AG04450 (cell line): Measurements from ENCODE around the gene ZNF569. TPM values are rescaled to one million over a fixed set of nuclear protein-coding genes. Genes with fewer than 3 reads are reported as not detected.

ENCODE experiments used
- CTCF ChIA-PET: fragments of 300-600, 350-600 bp; formaldehyde crosslinking; extraction: SDS; loops from one replicate; lab custom pipeline; 2022; ENCODE audit warnings: antibody characterized with exemption, inconsistent platforms; lab: Charles Lee
- POLR2A ChIA-PET: fragments of 350-600 bp; formaldehyde crosslinking; extraction: SDS; loops from one replicate; lab custom pipeline; 2021; ENCODE audit warnings: antibody characterized with exemption, inconsistent platforms; lab: Yijun Ruan, JAX
- DNase-seq: peaks from one replicate; pipeline ENCODE4 v3.0.0-alpha.2; 2011; ENCODE audit warnings: low read depth, low spot score
- H3K27ac ChIP-seq: one replicate; pipeline ENCODE4 v1.5.1; 2012; ENCODE audit warnings: low read depth, low read length, control low read depth
- H3K27me3 ChIP-seq: one replicate; pipeline ENCODE4 v1.6.0; 2012; ENCODE audit warnings: low read length; ENCODE audit not compliant: control insufficient read depth, insufficient read depth
- H3K4me3 ChIP-seq: 2 replicates; pipeline ENCODE4 v1.5.1; 2011; ENCODE audit warnings: mild to moderate bottlenecking, low read depth, low read length, control low read depth
- H3K9me3 ChIP-seq: 2 replicates; pipeline ENCODE4 v1.5.1; 2012; ENCODE audit warnings: low read length; ENCODE audit not compliant: control insufficient read depth, insufficient read depth
- CTCF ChIP-seq: IDR thresholded peaks from 2 replicates; pipeline ENCODE4 v1.5.1; 2011; ENCODE audit warnings: low read depth, low read length, control low read depth, inconsistent platforms
- polyA minus RNA-seq: library from RNA; depleted of rRNA, polyadenylated mRNA; stranded (reverse); fragments of >200 nt; gene quantifications from 2 replicates; pipeline ENCODE4 v1.2.3, GENCODE V29; 2011; rRNA and poly(A)+ RNA removed
- polyA plus RNA-seq: library from polyadenylated mRNA; depleted of rRNA; stranded (reverse); fragments of >200 nt; gene quantifications from 2 replicates; pipeline ENCODE4 v1.2.3, GENCODE V29; 2011; rRNA removed

The ZNF569 gene
- polyA plus RNA-seq, result 3.2 and 4.0 TPM in 2 replicates
- polyA minus RNA-seq, result 2.6 and 5.2 TPM in 2 replicates

GRCh38 chr19:37466798-37467607, at the start of gene ZNF569:
TSS of gene ZNF569 (minus strand) at chr19:37467444. CDS start at chr19:37444921, 22,523 bp downstream.
- peak; percentile 85 for DNase-seq
- POLR2A ChIA-PET, result interaction anchor here (0.7 to 1.3 kb wide), 4 partner anchors 96 to 249 kb away, joined by 3 to 12 read pairs (median 6); partner anchors contain the start of genes ZNF383 and ZNF527
- H3K9me3 ChIP-seq, result peaks cover 35% of the 10 kb centered on the region
- H3K27ac ChIP-seq, result peak within 1 kb of the TSS; percentile 63
- H3K27me3 ChIP-seq, result no peaks in the 10 kb centered on the region
- CTCF ChIA-PET, result no interaction called here
- TF ChIP-seq CTCF, result no peak
- H3K4me3 ChIP-seq, result peak within 1 kb of the TSS; percentile 87

GRCh38 chr19:37513397-37513796, 46.2 kb upstream of the ZNF569 start:
- ChIA-PET CTCF (no interaction called here), POLR2A (no interaction called here)
- no peaks in the 10 kb centered on the region for H3K27me3 ChIP-seq
- no peak for TF ChIP-seq CTCF
- no peak overlapping the region for H3K27ac ChIP-seq
- no peak for DNase-seq
- peaks cover 20% of the 10 kb centered on the region for H3K9me3 ChIP-seq
- H3K4me3 ChIP-seq, result no peak overlapping the region

GRCh38 chr19:37511821-37512220, 44.6 kb upstream of the ZNF569 start:
- H3K4me3 ChIP-seq, result no peak overlapping the region
- no peak for DNase-seq
- no peaks in the 10 kb centered on the region for H3K27me3 ChIP-seq
- TF ChIP-seq CTCF, result no peak
- CTCF ChIA-PET, result no interaction called here
- POLR2A ChIA-PET, result no interaction called here
- peaks cover 28% of the 10 kb centered on the region for H3K9me3 ChIP-seq
- no peak overlapping the region for H3K27ac ChIP-seq

- Histone ChIP-seq H3K27me3 (no peaks in the 10 kb centered on the region), H3K27ac (no peak overlapping the region), H3K9me3 (peaks cover 28% of the 10 kb centered on the region), H3K4me3 (no peak overlapping the region)
- DNase-seq, result no peak
- CTCF ChIA-PET, result no interaction called here
- POLR2A ChIA-PET, result no interaction called here
- no peak for TF ChIP-seq CTCF
Observed at GRCh38 chr19:37511186-37511585, 43.9 kb upstream of the ZNF569 start.

- POLR2A ChIA-PET, result no interaction called here
- no peak overlapping the region for H3K27ac ChIP-seq
- no peaks in the 10 kb centered on the region for H3K27me3 ChIP-seq
- peaks cover 37% of the 10 kb centered on the region for H3K9me3 ChIP-seq
- no peak for TF ChIP-seq CTCF
- H3K4me3 ChIP-seq, result peak overlapping the region; percentile 62
- CTCF ChIA-PET, result no interaction called here
- no peak for DNase-seq
Observed at GRCh38 chr19:37507167-37507464, 39.9 kb upstream of the ZNF569 start.
